GM21786 (cell line): ENCODE data around the gene NPBWR2.

ENCODE experiments used
- ATAC-seq: cut with Tn5 transposase; IDR thresholded peaks from one replicate; pipeline ENCODE4 v1.9.1; 2021; ENCODE audit not compliant: unreplicated experiment

NPBWR2 gene

GRCh38 chr20:64105846-64106434, 1.4 kb downstream of the NPBWR2 start:
- ATAC-seq = no peak

DNA sequence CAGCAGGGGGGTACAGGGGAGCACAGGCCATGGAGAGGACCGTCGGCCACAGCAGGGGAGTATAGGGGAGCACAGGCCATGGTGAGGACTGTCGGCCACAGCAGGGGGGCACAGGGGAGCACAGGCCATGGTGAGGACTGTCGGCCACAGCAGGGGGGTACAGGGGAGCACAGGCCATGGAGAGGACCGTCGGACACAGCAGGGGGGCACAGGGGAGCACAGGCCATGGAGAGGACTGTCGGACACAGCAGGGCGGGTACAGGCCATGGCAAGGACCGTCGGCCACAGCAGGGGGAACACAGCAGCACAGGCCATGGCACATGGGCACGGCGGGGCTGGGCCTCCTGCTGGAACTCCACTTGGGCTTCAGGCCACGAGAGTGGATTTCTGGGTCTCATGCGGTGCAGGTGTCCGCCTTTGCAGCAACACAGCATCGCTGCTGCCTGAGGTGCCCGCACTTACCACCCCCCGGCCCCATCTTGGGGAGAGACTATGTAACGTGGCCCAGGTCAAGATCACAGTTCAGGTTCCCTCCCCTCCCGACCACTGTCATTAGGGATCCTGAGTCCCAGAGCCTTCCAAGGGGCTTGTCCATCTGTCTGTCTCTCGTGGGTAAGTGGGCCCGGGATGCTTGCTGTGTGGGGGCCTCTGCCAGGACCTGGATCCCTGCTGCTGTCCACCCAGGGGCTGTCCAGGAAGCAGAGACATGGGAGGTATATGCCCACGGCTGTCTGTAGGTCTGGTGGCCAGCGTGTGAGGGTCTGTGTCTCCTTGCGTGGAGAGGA, 2.5 kb downstream of the NPBWR2 start:
- no peak for ATAC-seq

- no peak for ATAC-seq
These were observed 3.3 kb downstream of the NPBWR2 start for GRCh38 chr20:64103871-64104666.

- no peak for ATAC-seq
These were observed 4.6 kb downstream of the NPBWR2 start for GRCh38 chr20:64102647-64103354.

DNA sequence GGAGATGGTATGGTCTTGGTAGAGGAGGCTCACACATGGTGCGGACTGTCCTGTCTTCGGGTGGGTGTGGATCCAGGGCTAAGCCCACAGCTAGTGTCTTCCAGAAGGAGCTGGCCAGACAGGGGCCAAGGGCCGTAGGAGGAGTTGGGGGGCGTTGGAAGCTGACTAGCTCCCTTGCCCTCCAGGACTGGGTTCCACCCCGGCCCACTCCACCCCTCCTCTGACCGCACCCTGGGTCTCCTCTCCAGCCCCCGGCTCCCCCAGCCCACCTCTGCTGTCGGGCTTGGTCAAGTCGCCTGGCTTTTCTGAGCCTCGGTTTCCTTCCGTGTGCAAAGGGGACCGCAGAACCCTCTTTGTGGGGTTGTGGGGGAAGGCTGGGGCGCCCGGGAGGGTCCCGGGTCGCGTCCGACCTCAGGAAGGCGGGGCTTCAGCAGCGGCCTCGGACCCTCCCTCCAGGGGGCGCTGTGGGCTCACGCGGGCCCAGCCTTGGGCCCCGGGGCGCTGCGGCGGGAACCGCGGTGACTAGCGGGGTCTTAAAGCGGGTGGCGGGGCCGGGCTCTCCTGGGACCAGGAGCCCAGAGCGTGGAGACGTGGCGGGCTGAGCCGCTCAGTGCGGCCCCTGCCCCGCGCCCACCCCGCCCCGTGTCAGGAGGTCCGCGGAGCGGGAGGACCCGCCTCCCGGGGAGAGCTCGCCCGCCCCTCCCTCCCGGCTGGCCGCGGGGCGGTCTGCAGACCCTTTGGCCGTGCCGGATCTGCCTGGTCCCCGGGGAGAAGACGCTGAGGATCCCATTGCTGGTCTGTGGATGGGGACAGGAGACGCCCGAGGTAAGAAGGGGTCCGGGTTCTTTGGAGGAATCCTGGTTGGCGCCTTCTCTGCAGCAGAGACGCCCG, 5.4 kb downstream of the NPBWR2 start:
- no peak for ATAC-seq

DNA sequence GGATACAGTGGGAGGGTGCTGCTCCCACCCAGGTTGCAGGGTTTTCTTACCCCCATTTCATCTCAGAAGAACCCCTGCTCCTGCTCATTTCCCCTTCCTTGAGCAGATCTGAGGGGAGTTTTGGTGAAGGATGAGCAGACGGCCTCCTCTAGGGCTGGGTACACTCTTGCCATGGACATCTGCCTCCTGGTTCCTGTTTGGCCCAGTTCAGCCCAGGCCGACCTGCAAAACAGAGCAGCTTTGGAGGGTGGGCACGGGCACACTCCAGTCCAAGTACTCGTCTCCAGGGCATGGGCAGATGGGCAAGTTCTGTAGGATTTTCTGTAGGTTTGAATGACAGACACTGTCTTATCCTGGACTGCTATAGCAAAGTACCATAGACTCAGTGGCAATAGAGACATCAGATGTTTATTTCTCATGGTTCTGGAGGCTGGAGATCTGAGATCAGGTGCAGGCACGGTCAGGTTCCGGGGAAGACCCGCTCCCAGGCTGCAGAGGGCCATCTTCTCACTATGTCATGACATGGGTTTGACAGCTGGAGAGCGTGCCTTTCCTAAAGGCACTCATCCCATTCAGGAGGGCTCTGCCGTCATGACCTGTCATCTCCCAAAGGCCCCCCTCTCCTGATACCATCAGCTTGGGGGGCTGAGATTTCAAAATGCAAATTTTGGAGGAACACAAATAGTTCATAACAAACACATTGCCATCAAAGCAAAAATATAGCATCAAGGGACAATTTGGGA, 6.2 kb downstream of the NPBWR2 start:
- ATAC-seq = no peak

DNA sequence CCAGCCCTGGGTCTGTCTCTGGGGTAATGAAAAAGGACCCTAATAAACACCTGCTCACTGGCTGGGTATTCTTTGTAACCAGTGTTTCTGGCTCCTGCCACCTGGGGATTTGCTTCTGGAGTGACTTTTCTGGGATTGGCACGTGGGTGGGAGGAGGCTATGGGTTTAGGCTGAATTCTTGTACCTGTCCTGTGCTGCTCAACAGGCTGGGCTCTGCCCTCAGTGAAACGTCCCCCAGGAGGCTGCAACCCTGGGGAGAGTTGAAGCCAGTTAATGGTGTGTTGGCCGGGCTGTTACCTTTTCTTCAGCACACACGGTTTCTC, 6.8 kb downstream of the NPBWR2 start:
- no peak for ATAC-seq

DNA sequence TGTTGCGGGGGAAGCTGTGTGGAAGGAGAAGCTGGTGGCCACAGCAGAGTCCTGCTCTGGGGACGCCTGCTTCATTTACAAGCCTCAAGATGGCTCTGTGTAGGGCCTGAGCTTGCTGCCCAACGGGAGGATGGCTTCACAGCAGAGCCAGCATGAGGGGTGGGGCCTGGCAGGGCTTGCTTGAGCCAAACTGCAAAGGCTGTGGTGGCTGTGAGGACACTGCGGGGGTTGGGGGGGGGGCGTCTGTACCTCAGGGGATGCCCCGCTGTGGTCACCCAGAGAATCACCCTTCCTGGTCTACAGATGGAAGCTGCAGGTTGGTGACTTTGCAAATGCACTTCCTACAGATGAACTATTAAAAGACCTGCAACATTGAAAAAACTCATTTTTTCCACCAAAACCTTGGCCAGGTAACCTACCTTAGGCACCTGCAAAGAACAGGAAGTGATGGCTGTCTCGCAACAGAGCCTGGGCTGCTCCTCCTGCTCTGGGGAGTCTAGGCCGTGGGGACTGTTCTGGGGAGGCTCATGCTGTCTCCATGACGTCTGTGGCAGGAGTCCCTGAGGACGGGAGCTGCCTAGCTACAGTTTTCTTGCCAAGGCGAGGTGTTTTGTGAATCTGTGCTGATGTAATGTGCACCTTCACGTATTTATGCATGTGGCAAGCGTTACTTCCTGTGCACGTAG, 7.3 kb downstream of the NPBWR2 start:
- no peak for ATAC-seq

- no peak for ATAC-seq
These were observed 8.1 kb downstream of the NPBWR2 start for GRCh38 chr20:64099086-64099786.

GRCh38 chr20:64098471-64099013, 8.8 kb downstream of the NPBWR2 start:
- ATAC-seq = no peak

GRCh38 chr20:64096535-64096934, 10.8 kb downstream of the NPBWR2 start:
- ATAC-seq = no peak

- ATAC-seq = no peak
These were observed 11.4 kb downstream of the NPBWR2 start for GRCh38 chr20:64095927-64096326.

- ATAC-seq = no peak
These were observed 11.9 kb downstream of the NPBWR2 start for GRCh38 chr20:64095455-64095854.

GRCh38 chr20:64093013-64093503, 14.3 kb downstream of the NPBWR2 start:
- no peak for ATAC-seq

DNA sequence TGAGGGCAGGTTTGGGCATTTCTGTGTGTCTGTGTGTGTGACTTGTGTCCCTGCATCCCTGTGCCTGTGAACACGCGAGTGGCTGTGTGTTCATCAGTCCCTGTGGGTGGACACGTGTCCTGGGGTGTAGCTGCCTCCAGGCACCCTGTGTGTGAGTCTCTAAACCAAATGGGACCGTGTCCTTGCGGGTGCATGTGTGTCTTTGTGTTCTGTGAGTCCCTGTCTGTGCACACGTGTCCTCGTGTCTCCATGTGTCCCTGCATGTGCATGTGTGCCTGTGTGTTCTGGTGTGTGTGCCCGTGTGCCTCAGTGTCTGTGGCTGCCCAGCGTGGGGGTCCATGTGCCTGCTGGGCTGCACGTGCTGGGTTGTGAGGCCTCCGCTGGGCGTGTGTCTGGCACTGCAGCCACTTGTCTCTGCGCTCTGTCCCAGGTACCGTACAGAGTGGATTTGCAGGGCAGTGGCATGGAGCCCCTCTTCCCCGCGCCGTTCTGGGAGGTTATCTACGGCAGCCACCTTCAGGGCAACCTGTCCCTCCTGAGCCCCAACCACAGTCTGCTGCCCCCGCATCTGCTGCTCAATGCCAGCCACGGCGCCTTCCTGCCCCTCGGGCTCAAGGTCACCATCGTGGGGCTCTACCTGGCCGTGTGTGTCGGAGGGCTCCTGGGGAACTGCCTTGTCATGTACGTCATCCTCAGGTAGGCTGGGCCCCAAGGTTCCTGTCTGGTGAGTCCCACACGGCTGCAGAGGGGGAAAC, 14.9 kb downstream of the NPBWR2 start:
- no peak for ATAC-seq

DNA sequence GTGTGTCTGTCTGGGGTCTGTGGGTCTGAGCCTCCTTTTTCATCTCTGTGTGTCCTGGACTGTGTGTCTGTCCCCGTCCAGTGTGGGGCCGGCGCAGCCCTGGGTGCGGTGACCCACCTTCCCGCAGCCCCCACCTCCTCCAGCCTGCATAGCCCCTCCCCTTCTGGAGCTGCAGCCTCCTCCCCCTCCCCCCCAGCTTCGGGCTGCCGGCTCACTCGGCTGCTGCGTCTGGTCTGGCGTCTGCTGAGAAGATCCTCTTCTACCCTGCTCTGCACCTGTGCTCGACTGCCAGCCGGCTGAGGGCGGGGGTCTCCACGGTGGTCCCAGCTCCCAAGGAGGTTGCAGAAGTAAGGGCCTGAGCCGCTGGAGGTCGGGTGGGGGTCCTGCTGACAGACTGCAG, 15.6 kb downstream of the NPBWR2 start:
- ATAC-seq = no peak

- ATAC-seq = no peak
These were observed 16.0 kb downstream of the NPBWR2 start for GRCh38 chr20:64091340-64091739.
